ENCODE measurements around the gene ANXA3. TPM values are rescaled to one million over a fixed set of nuclear protein-coding genes. Genes with fewer than 3 reads are reported as not detected.

The ANXA3 gene, protein sequence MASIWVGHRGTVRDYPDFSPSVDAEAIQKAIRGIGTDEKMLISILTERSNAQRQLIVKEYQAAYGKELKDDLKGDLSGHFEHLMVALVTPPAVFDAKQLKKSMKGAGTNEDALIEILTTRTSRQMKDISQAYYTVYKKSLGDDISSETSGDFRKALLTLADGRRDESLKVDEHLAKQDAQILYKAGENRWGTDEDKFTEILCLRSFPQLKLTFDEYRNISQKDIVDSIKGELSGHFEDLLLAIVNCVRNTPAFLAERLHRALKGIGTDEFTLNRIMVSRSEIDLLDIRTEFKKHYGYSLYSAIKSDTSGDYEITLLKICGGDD
- 321 and 503 TPM in 2 replicates for total RNA-seq

DNA sequence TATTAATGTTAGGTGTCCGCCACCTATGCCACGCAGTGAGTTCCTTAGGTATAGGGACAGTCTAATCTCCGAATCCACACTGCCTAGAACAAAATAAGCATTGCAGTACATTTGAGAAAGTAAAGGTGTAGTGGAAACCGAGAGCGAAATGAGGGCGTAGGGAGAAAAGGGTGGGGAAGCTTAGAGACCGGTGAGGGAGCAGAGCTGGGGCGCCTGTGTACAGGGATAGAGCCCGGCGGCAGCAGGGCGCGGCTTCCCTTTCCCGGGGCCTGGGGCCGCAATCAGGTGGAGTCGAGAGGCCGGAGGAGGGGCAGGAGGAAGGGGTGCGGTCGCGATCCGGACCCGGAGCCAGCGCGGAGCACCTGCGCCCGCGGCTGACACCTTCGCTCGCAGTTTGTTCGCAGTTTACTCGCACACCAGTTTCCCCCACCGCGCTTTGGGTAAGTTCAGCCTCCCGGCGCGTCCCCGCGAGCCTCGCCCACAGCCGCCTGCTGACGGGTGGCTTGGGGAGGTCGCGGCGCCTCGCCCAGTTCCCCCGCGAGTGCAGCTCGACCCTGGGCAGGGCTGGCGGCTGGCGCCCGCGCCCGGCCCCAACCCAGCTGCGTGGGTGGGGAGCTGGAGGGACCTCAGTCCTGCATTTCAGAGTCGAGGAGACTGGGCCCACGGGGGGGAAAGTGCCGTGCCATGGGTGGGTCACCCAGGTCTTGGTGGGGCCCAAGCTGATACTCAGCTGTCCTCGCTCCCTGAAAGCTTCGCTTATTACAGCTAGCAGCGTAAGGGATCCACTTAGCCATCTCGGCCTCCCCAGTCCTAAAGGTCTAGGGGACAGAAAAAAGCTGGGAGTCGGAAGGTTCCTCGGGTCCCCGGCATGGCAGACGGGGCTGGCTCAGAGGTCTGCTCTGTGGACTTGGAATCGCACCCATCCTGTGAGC is at the start of gene ANXA3:
ANXA3 (plus strand) TSS at position 351 of the 932 bp plus-strand sequence. CDS start 2,704 bp downstream, outside the sequence.

Other genes with a start within 250 kb of the ANXA3 start
- gene BMP2K, start 224.6 kb downstream of the ANXA3 start, total RNA-seq = 37.7 and 48.4 TPM in 2 replicates